Amygdala (tissue), 56 donors: Measurements from ENCODE around the gene CIRBP.

Experiments used
- DNase-seq, 56 donors: peaks; one replicate each; lab custom pipeline; 2025; lab: John Stamatoyannopoulos, UW

Gene CIRBP

GRCh38 chr19:1264801-1265614 lies 4.1 kb upstream of the CIRBP start:
- DNase-seq: peak in 3 of 56 donors; percentile 6 to 22 (median 20)

DNA sequence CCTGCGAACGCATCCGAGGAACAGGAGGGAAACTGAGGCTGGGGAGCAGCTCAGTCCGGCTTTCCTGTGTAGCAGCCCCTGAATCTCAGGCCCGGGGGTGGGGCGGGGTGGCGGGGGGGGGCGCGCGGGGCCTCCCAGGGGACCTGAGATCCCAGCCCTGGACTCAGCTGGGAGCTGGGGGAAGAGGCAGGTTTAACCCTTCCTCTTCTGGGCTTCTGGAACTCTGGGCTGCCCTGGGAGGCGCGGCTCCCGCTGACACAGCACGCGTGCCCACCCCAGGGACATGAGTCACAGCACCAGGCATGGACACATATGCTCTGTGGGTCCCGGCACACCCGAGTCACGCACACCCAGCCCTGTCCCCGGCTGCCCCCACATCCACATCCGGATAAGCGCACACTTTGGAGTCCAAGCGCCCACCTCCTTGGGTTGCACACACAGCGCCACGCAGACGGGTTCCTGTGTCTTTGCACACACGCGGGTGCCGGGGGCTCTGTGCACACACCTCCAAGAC lies 3.5 kb upstream of the CIRBP start:
- peak in 7 of 56 donors; percentile 16 to 47 (median 44) for DNase-seq

DNA sequence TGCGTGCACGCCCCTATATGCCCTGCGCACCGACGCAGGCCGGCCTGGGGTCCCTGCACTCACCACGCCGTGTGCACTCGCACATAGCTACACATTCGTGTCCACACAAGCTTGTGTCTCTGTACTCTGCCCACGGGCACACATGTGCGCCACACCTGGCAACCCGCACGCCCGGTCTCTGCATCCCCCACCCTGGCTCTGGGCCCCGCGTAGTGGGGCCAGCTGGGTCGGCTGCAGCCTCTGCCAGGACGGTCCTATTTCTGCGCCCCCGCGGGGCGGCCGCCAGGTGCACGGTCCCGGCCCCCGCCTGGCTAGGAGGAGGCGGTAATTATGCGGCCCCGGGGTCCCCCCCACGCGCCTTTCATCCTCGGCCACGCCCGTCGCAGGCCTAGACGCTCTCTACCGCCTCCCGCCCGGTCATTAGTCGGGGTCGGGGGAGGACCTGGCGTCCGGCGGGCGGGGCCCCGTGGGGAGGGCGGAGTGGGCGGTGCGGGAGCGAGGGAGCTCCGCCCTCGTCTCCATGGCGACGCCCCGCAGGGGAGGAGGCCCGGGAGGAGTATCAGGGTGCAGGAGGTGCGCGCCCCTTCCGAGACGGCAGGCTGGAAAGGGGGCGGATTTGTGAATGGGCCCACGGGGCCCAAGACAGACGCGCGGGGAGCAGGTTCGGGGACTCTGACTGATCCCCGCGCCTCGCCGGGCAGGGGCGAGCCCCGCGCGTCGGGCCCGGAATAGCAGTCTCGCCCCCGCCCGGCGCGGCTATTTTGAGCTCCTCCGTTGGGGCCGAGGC lies 2.8 kb upstream of the CIRBP start:
- peak in 40 of 56 donors; percentile 28 to 77 (median 59) for DNase-seq

DNA sequence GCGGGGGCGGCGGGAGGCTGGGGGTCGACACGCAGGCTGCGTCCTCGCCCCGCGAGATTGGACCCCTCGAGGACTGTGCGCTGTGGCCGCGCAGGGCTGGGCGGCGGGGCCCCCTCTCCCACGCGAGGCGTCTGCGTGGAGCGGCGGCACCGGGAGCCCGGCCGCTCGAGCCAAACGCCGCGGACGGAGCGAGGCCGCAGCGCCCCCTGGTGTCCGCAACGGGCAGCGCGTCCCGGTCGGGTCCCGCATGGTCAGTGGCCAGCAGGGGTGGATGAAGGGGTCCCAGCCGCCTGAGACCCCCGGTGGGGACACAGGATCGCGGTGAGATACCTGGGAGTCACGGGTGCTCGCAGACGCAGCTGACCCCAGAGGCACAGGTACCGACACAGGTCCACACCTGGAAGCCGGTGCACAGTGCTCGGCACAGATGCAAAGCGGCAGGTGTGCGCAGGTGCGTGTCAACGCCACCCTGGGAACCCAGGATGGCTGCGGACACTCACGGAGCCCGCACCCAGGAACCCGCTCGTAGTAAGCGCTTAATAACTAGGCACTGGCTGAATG lies 2.1 kb upstream of the CIRBP start:
- DNase-seq: peak in 46 of 56 donors; percentile 23 to 83 (median 56)

- peak in 18 of 56 donors; percentile 21 to 58 (median 35) for DNase-seq
Observed at GRCh38 chr19:1267477-1268225, 1.5 kb upstream of the CIRBP start.

GRCh38 chr19:1268226-1269064 lies 687 bp upstream of the CIRBP start:
- DNase-seq: peak in 3 of 56 donors; percentile 41 to 51 (median 42)

DNA sequence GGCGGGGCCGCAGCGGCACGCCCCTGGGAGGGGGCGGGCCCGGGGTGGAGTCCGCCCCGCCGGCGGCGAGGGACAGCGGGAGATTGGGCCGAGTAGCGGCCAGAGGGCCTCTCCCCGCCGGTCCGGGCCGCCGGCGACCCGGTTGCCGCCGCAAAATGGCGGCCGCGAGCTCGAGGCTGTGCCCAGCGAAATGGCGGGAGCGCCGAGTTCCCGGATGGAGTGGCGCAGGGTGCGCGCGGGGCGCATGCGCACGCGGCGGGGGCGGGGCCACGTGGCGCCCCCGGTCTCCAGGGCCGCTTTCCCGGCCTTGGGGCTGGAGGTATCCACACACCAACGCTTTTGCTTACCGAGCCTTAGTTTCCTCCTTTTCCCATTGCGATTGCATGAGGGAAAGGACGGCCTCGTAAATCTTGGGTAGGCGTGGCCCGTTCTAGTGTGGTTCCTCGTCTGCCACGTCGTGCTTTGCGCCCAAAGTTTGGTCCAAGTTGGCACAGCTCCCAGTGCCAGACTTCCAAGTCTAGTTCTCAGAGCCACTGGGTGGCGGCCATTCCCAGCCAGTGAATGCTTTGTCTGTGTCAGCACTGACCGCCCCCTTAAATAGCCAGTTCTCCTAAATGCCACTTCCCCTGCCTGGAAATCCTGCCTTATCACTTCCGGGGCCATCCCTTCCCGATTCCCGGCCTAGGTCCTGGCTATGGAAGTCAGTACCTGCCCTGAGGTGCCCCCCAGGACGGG lies 513 bp downstream of the CIRBP start:
- DNase-seq: peak in 54 of 56 donors; percentile 41 to 90 (median 79)

- peak in 1 of 56 donors; percentile 60 for DNase-seq
Observed at GRCh38 chr19:1270213-1270853, 1.2 kb downstream of the CIRBP start.

GRCh38 chr19:1270854-1271527 lies 1.9 kb downstream of the CIRBP start:
- no peak for DNase-seq

DNA sequence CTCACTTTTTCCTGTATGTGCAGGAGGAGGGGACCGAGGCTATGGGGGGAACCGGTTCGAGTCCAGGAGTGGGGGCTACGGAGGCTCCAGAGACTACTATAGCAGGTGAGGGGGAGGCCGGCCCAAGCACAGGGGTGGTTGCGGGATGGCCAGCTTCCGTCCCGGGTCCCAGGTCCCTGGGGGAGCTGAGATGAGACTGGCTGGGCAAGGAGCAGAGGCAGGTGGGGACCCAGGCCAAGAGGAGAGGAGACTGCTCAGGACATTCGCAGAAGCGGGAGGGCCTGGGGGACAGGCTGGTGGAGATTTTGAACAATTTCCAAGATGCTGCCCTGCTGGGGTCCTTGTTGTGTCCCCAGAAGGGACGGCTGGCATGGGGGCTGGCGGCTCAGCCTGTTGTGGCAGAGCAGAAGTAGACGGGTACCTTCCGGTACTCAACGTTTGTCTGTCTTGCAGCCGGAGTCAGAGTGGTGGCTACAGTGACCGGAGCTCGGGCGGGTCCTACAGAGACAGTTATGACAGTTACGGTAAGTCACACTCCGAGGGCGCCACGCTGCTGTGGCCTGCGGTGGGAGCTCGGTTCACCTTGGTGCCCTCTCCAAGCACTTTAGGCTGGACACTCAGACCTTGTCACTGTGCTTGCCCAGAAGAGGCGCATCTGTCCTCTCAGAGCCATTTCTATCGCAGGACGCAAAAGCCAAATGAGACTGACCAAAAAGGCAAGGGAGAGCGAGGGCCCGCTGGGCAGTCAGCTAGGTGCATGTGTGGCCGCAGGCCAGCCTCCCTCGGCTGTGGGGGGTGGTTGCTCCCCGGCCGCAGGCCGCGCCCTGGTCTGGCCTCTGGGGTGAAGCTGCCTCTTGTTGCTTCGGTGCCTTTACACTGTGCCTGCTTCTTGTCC lies 2.6 kb downstream of the CIRBP start:
- peak in 1 of 56 donors; percentile 9 for DNase-seq

DNA sequence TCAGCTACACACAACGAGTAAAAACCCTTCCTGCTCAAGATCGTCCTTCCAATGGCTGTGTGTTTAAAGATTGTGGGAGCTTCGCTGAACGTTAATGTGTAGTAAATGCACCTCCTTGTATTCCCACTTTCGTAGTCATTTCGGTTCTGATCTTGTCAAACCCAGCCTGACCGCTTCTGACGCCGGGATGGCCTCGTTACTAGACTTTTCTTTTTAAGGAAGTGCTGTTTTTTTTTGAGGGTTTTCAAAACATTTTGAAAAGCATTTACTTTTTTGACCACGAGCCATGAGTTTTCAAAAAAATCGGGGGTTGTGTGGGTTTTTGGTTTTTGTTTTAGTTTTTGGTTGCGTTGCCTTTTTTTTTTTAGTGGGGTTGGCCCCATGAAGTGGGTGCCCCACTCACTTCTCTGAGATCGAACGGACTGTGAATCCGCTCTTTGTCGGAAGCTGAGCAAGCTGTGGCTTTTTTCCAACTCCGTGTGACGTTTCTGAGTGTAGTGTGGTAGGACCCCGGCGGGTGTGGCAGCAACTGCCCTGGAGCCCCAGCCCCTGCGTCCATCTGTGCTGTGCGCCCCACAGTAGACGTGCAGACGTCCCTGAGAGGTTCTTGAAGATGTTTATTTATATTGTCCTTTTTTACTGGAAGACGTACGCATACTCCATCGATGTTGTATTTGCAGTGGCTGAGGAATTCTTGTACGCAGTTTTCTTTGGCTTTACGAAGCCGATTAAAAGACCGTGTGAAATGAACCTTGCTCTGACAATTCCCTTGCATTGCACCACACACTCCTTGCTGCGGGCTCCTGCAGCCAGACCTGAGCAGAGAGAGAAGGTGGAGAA lies 3.5 kb downstream of the CIRBP start:
- peak in 17 of 56 donors; percentile 6 to 55 (median 23) for DNase-seq

GRCh38 chr19:1273263-1274041 lies 4.3 kb downstream of the CIRBP start:
- DNase-seq: no peak

DNA sequence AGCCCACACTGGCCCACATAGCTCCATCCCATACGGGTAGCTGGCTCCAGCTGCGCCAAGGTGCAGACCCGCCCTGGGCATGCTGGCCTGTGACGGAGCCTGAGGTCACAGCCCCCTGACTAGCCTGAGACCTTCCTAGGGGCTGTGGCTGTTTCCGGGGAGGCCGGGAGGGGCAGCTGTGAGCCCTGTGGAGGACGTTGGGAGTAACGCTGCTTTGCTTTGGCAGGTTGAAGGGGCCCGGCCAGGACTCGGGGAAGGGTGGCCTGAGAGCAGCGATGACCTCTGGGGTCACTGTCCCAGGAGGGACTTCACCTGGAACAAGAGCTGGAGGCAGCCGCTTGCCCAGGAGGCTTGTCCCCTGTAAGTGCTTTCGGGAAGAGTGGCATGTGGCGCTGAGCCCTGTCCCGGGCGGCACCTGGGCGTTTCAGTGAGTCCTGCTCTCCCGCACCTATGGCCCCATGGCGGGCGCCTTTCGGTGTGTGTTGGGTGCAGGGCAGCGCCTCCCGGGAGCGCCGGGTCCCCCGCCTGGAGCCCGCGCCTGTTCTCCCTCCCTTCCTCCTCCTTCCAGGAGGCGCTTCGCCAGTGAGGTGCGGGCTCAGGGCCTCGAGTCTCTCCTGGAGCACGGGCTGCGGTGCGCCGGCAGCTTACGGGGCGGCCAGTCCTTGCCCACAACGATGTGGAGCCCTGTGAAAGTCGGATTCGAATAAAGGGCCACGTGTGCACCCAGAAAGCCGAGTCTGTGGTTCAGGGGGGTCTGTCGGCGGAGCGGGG lies 5.1 kb downstream of the CIRBP start:
- DNase-seq: no peak

DNA sequence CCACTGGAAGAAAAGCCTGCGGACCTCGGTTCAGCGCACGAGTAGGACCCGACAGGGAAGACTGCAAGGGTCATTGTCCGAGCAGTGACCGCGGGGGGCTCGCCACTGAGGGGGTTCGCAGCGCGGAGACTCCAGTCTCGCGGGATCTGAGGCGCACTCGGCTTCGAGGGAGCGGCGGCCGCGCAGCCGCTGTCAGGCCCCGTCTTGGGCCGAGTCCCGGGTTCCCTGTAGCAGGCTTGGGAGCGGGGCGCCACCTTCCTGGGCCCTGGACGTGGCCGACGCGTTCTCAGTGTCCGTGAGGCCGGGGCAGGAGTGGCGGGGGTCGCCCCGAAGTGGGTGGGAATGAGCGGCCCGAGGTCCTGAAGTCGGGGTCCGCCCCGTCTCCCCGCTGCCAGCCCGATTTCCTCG lies 5.7 kb downstream of the CIRBP start:
- no peak for DNase-seq
